Cortex of kidney (tissue), 1 donor: ENCODE measurements around the gene FKRP.

Source experiments
- DNase-seq: peaks from one replicate; lab custom pipeline; 2025; lab: John Stamatoyannopoulos, UW

The FKRP gene

GRCh38 chr19:46719629-46720502 is 26.0 kb upstream of the FKRP start:
- no peak for DNase-seq

GRCh38 chr19:46720503-46721239 is 25.2 kb upstream of the FKRP start:
- DNase-seq = no peak

GRCh38 chr19:46721269-46722003 is 24.4 kb upstream of the FKRP start:
- DNase-seq = no peak

- DNase-seq = no peak
Measured at GRCh38 chr19:46722004-46722380, 23.9 kb upstream of the FKRP start.

GRCh38 chr19:46722421-46723022 is 23.3 kb upstream of the FKRP start:
- DNase-seq = no peak

GRCh38 chr19:46723023-46723461 is 22.8 kb upstream of the FKRP start:
- DNase-seq = no peak

GRCh38 chr19:46723471-46723870 is 22.4 kb upstream of the FKRP start:
- no peak for DNase-seq

- DNase-seq = no peak
Measured at GRCh38 chr19:46724468-46724867, 21.4 kb upstream of the FKRP start.

GRCh38 chr19:46725036-46725820 is 20.6 kb upstream of the FKRP start:
- no peak for DNase-seq

- DNase-seq = no peak
Measured at GRCh38 chr19:46725859-46726393, 19.9 kb upstream of the FKRP start.

GRCh38 chr19:46726551-46726950 is 19.3 kb upstream of the FKRP start:
- no peak for DNase-seq

GRCh38 chr19:46726971-46727501 is 18.8 kb upstream of the FKRP start:
- DNase-seq = no peak

GRCh38 chr19:46727757-46728156 is 18.1 kb upstream of the FKRP start:
- no peak for DNase-seq

- DNase-seq = no peak
Measured at GRCh38 chr19:46728208-46728607, 17.6 kb upstream of the FKRP start.

GRCh38 chr19:46728693-46729339 is 17.0 kb upstream of the FKRP start:
- DNase-seq = no peak

- no peak for DNase-seq
Measured at GRCh38 chr19:46729696-46730095, 16.2 kb upstream of the FKRP start.

GRCh38 chr19:46730187-46730586 is 15.7 kb upstream of the FKRP start:
- no peak for DNase-seq

- DNase-seq = no peak
Measured at GRCh38 chr19:46730595-46730994, 15.3 kb upstream of the FKRP start.

- DNase-seq = no peak
Measured at GRCh38 chr19:46731007-46731501, 14.8 kb upstream of the FKRP start.

GRCh38 chr19:46731584-46731983 is 14.3 kb upstream of the FKRP start:
- no peak for DNase-seq
